OCI-LY3 (cell line): Measurements from ENCODE around the gene PLXNB1.

Experiments used
- H2AFZ ChIP-seq: fragments of 200-600, 300-600 bp; shearing (Covaris generic); 2 replicates; pipeline ENCODE4 v1.6.0; 2014; ENCODE audit warnings: antibody characterized with exemption, low read depth, low read length
- H3K27ac ChIP-seq: fragments of 200-600, 300-600 bp; sonication (generic); 2 replicates; pipeline ENCODE4 v1.5.1; 2014; ENCODE audit warnings: mild to moderate bottlenecking, low read length, moderate library complexity, mixed read lengths
- H3K27me3 ChIP-seq: fragments of 200-600, 300-600 bp; sonication (generic); 2 replicates; pipeline ENCODE4 v1.6.1; 2014; ENCODE audit warnings: low read depth, low read length, mixed read lengths
- H3K36me3 ChIP-seq: fragments of 200-600, 300-600 bp; sonication (generic); replicated peaks from 2 replicates; pipeline ENCODE3; 2014; ENCODE audit warnings: low read depth, low read length, mixed read lengths
- H3K4me1 ChIP-seq: fragments of 300-600, 200-600 bp; sonication (generic); 2 replicates; pipeline ENCODE4 v1.6.1; 2014; ENCODE audit warnings: low read length, mixed read lengths
- H3K4me2 ChIP-seq: fragments of 200-600, 300-600 bp; sonication (generic); 2 replicates; pipeline ENCODE4 v1.6.1; 2014; ENCODE audit warnings: low read length, mixed read lengths
- H3K4me3 ChIP-seq: fragments of 300-600, 200-600 bp; sonication (generic); 2 replicates; pipeline ENCODE4 v1.5.1; 2014; ENCODE audit warnings: antibody characterized with exemption, mild to moderate bottlenecking, low read length, moderate library complexity
- H3K79me2 ChIP-seq: fragments of 300-600, 200-600 bp; shearing (Covaris generic); 2 replicates; pipeline ENCODE4 v1.6.1; 2014; ENCODE audit warnings: mild to moderate bottlenecking, low read length, mixed read lengths
- H3K9ac ChIP-seq: fragments of 300-600, 200-600 bp; shearing (Covaris generic); 2 replicates; pipeline ENCODE4 v1.6.0; 2014; ENCODE audit warnings: mild to moderate bottlenecking, low read length, moderate library complexity
- H3K9me3 ChIP-seq: fragments of 200-600, 300-600 bp; shearing (Covaris generic); 2 replicates; pipeline ENCODE4 v1.6.1; 2014; ENCODE audit warnings: low read length, mixed read lengths; ENCODE audit not compliant: insufficient read depth
- H4K20me1 ChIP-seq: fragments of 200-600, 300-600 bp; sonication (generic); 2 replicates; pipeline ENCODE4 v1.6.1; 2016; ENCODE audit warnings: low read length, mixed read lengths; ENCODE audit not compliant: insufficient read depth
- CTCF ChIP-seq: fragments of 200-600, 300-600 bp; sonication (generic); IDR thresholded peaks from 2 replicates; pipeline ENCODE4 v1.5.1; 2014; ENCODE audit warnings: antibody characterized with exemption, low read length, low read depth
- EZH2phosphoT487 ChIP-seq: fragments of 200-600 bp; shearing (Covaris generic); IDR thresholded peaks from 2 replicates; pipeline ENCODE4 v1.6.1; 2018; ENCODE audit warnings: antibody characterized with exemption, mixed run types, low read depth

Gene PLXNB1

GRCh38 chr3:48353987-48354386, 75.9 kb downstream of the PLXNB1 start:
- peaks cover 15% of the 10 kb centered on the region; the same call in 1 of the 2 replicates for H3K27me3 ChIP-seq
- H3K4me2 ChIP-seq = no peak overlapping the region
- no peaks in the 10 kb centered on the region for H3K79me2 ChIP-seq
- no peak overlapping the region for H2AFZ ChIP-seq
- TF ChIP-seq EZH2phosphoT487 (no peak), CTCF (no peak)
- no peak overlapping the region for H3K27ac ChIP-seq
- no peak overlapping the region for H3K4me3 ChIP-seq
- no peaks in the 10 kb centered on the region for H3K4me1 ChIP-seq
- no peak overlapping the region for H3K9ac ChIP-seq
- no peaks in the 10 kb centered on the region for H3K36me3 ChIP-seq
- no peaks in the 10 kb centered on the region for H4K20me1 ChIP-seq
- no peaks in the 10 kb centered on the region; the same call in 1 of the 2 replicates for H3K9me3 ChIP-seq
